Activated B cell treated with CpG ODN at 0.5 μM for 24 hours (primary cell): ENCODE data around the gene UBE2E2. TPM values are rescaled to one million over a fixed set of nuclear protein-coding genes. Genes with fewer than 3 reads are reported as not detected.

Experiments used
- ATAC-seq: fragments of 200-7000 bp; cut with Tn5 transposase; one replicate; pipeline ENCODE4 v1.10.0; 2021; ENCODE audit warnings: low read depth, mild to moderate bottlenecking, moderate library complexity
- CTCF ChIA-PET: fragments of 350-600 bp; sonication (Branson Sonifier 250); formaldehyde crosslinking; loops from one replicate; lab custom pipeline; 2021; ENCODE audit warnings: antibody characterized with exemption; lab: Charles Lee
- POLR2A ChIA-PET: fragments of 350-600 bp; sonication (Branson Sonifier 250); formaldehyde crosslinking; loops from one replicate; lab custom pipeline; 2021; ENCODE audit warnings: antibody characterized with exemption; lab: Charles Lee
- DNase-seq: peaks from one replicate; pipeline ENCODE4 v3.0.0; 2022
- H3K27ac Mint-ChIP-seq: one replicate; pipeline ENCODE4 v1.8.0; 2020; ENCODE audit warnings: mixed read lengths
- H3K27me3 Mint-ChIP-seq: one replicate; pipeline ENCODE4 v1.8.0; 2021; ENCODE audit warnings: mixed read lengths
- H3K36me3 Mint-ChIP-seq: one replicate; pipeline ENCODE4 v1.8.0; 2021; ENCODE audit warnings: low read depth, mixed read lengths
- H3K4me1 Mint-ChIP-seq: one replicate; pipeline ENCODE4 v1.8.0; 2021; ENCODE audit warnings: mixed read lengths
- H3K4me3 Mint-ChIP-seq: one replicate; pipeline ENCODE4 v1.8.0; 2020; ENCODE audit warnings: mild to moderate bottlenecking, mixed read lengths
- H3K9me3 Mint-ChIP-seq: one replicate; pipeline ENCODE4 v1.8.0; 2020; ENCODE audit warnings: mixed read lengths
- CTCF ChIP-seq: fragments of 200-600 bp; IDR thresholded peaks from one replicate; pipeline ENCODE4 v1.8.0; 2022; ENCODE audit warnings: antibody characterized with exemption, mild to moderate bottlenecking
- intact Hi-C: fragments of 100-400 bp; cut with micrococcal nuclease; formaldehyde crosslinking; loops from one replicate; pipeline ENCODE4 v1.15.1; 2024
- total RNA-seq: library from RNA; stranded (reverse); gene quantifications from 2 replicates; pipeline ENCODE4 v1.2.3, GENCODE V29; 2022

UBE2E2 gene
- total RNA-seq, 1 donor from 2014 or later: 48.5 TPM

GRCh38 chr3:23440416-23441294 lies 237.5 kb downstream of the UBE2E2 start:
- no peaks in the 10 kb centered on the region for H3K36me3 Mint-ChIP-seq
- H3K4me1 Mint-ChIP-seq: peaks cover 58% of the 10 kb centered on the region
- peak overlapping the region; percentile 47 for H3K27ac Mint-ChIP-seq
- H3K4me3 Mint-ChIP-seq: peak overlapping the region; percentile 46
- ChIA-PET CTCF (no interaction called here), POLR2A (no interaction called here)
- intact Hi-C loops: loop anchor here (5.0 to 10.0 kb wide), 3 partner anchors 98 to 1062 kb away; no protein-coding TSS in a partner anchor
- no peaks in the 10 kb centered on the region for H3K27me3 Mint-ChIP-seq
- no peak for TF ChIP-seq CTCF
- ATAC-seq (no peak), DNase-seq (no peak)
- H3K9me3 Mint-ChIP-seq: no peaks in the 10 kb centered on the region

- Mint-ChIP-seq H3K36me3 (no peaks in the 10 kb centered on the region), H3K9me3 (no peaks in the 10 kb centered on the region), H3K27me3 (no peaks in the 10 kb centered on the region), H3K4me1 (peaks cover 71% of the 10 kb centered on the region), H3K4me3 (peak overlapping the region; percentile 30), H3K27ac (no peak overlapping the region)
- POLR2A ChIA-PET: interaction anchor here (0.5 kb wide), 1 partner anchor 10 kb away, joined by 3 read pairs; no protein-coding TSS in a partner anchor
- DNase-seq: no peak
- TF ChIP-seq CTCF: no peak
- peak; percentile 88 for ATAC-seq
- CTCF ChIA-PET: no interaction called here
- intact Hi-C loops: loop anchor here (1.0 to 10.0 kb wide), 4 partner anchors 8 to 1060 kb away; no protein-coding TSS in a partner anchor
These were observed 239.7 kb downstream of the UBE2E2 start for GRCh38 chr3:23442598-23443383.

- no peaks in the 10 kb centered on the region for H3K9me3 Mint-ChIP-seq
- intact Hi-C loops: loop anchor here (5.0 to 10.0 kb wide), 3 partner anchors 102 to 1058 kb away; no protein-coding TSS in a partner anchor
- DNase-seq (no peak), ATAC-seq (no peak)
- H3K4me1 Mint-ChIP-seq: peaks cover 70% of the 10 kb centered on the region
- CTCF ChIA-PET: interaction anchor here (0.9 kb wide), 1 partner anchor 21 kb away, joined by 3 read pairs; no protein-coding TSS in a partner anchor
- POLR2A ChIA-PET: no interaction called here
- no peaks in the 10 kb centered on the region for H3K27me3 Mint-ChIP-seq
- no peak overlapping the region for H3K4me3 Mint-ChIP-seq
- H3K36me3 Mint-ChIP-seq: no peaks in the 10 kb centered on the region
- no peak overlapping the region for H3K27ac Mint-ChIP-seq
- TF ChIP-seq CTCF: no peak
These were observed 241.3 kb downstream of the UBE2E2 start for GRCh38 chr3:23444386-23444785.

- ChIA-PET POLR2A (no interaction called here), CTCF (no interaction called here)
- DNase-seq (no peak), ATAC-seq (no peak)
- Mint-ChIP-seq H3K27me3 (no peaks in the 10 kb centered on the region), H3K4me1 (peaks cover 57% of the 10 kb centered on the region), H3K36me3 (no peaks in the 10 kb centered on the region), H3K9me3 (no peaks in the 10 kb centered on the region), H3K4me3 (no peak overlapping the region), H3K27ac (no peak overlapping the region)
- TF ChIP-seq CTCF: no peak
- intact Hi-C loops: loop anchor here (10.0 kb wide), 1 partner anchor 388 kb away; no protein-coding TSS in a partner anchor
These were observed 243.2 kb downstream of the UBE2E2 start for GRCh38 chr3:23446301-23446700.
